GM23338 (cell line): ENCODE data around the gene WAPL. TPM values are rescaled to one million over a fixed set of nuclear protein-coding genes. Genes with fewer than 3 reads are reported as not detected.

Experiments used
- ATAC-seq: fragments of 200-7000 bp; cut with Tn5 transposase; 3 replicates; pipeline ENCODE4 v1.9.1; 2020
- DNase-seq: peaks from one replicate; pipeline ENCODE4 v3.0.0-alpha.2; 2015; ENCODE audit warnings: low spot score
- H2AFZ ChIP-seq: fragments of 200-600 bp; sonication (generic); 2 replicates; pipeline ENCODE4 v1.8.0; 2016; ENCODE audit warnings: antibody characterized with exemption, mild to moderate bottlenecking, moderate library complexity
- H3F3A ChIP-seq: fragments of 200-600 bp; sonication (generic); replicated peaks from 2 replicates; pipeline ENCODE4 v1.8.0; 2017; ENCODE audit warnings: antibody characterized with exemption, mixed run types, low read depth
- H3K27ac ChIP-seq: fragments of 200-600 bp; sonication (generic); 2 replicates; pipeline ENCODE4 v1.6.1; 2016; ENCODE audit warnings: low read depth
- H3K27me3 ChIP-seq: fragments of 200-600 bp; sonication (generic); 2 replicates; pipeline ENCODE4 v1.8.0; 2016; ENCODE audit warnings: mild to moderate bottlenecking, mixed run types, moderate library complexity; ENCODE audit not compliant: insufficient read depth
- H3K36me3 ChIP-seq: fragments of 200-600 bp; sonication (generic); 2 replicates; pipeline ENCODE4 v1.8.0; 2016; ENCODE audit warnings: mild to moderate bottlenecking; ENCODE audit not compliant: insufficient read depth
- H3K4me1 ChIP-seq: fragments of 200-600 bp; sonication (generic); 2 replicates; pipeline ENCODE4 v1.8.0; 2016; ENCODE audit warnings: mild to moderate bottlenecking, moderate library complexity; ENCODE audit not compliant: insufficient read depth
- H3K4me2 ChIP-seq: fragments of 200-600 bp; sonication (generic); 2 replicates; pipeline ENCODE4 v1.7.1; 2017; ENCODE audit warnings: mixed run types
- H3K4me3 ChIP-seq: fragments of 200-600 bp; sonication (generic); 2 replicates; pipeline ENCODE4 v1.6.1; 2016; ENCODE audit warnings: mixed run types
- H3K79me2 ChIP-seq: fragments of 200-600 bp; sonication (generic); replicated peaks from 2 replicates; pipeline ENCODE4 v1.8.0; 2017; ENCODE audit warnings: mild to moderate bottlenecking; ENCODE audit not compliant: insufficient read depth
- H3K9me2 ChIP-seq: fragments of 200-600 bp; sonication (generic); 2 replicates; pipeline ENCODE4 v1.8.0; 2017; ENCODE audit not compliant: insufficient read depth
- H4K20me1 ChIP-seq: fragments of 200-600 bp; sonication (generic); replicated peaks from 2 replicates; pipeline ENCODE4 v1.8.0; 2017; ENCODE audit warnings: mild to moderate bottlenecking; ENCODE audit not compliant: insufficient read depth
- H3K27ac Mint-ChIP-seq: 2 replicates; pipeline ENCODE4 v1.8.0; 2020; ENCODE audit warnings: inconsistent platforms, mild to moderate bottlenecking, moderate library complexity, mixed read lengths
- H3K27me3 Mint-ChIP-seq: 3 replicates; pipeline ENCODE4 v1.8.0; 2022; ENCODE audit warnings: low read depth, mild to moderate bottlenecking, moderate library complexity, mixed read lengths, inconsistent platforms; ENCODE audit not compliant: insufficient read depth, poor library complexity
- H3K36me3 Mint-ChIP-seq: 3 replicates; pipeline ENCODE4 v1.8.0; 2021; ENCODE audit warnings: low read depth, mild to moderate bottlenecking, inconsistent platforms, moderate library complexity, mixed read lengths
- H3K4me1 Mint-ChIP-seq: 3 replicates; pipeline ENCODE4 v1.8.0; 2020; ENCODE audit warnings: mild to moderate bottlenecking, inconsistent platforms, mixed read lengths
- H3K4me3 Mint-ChIP-seq: 3 replicates; pipeline ENCODE4 v1.8.0; 2021; ENCODE audit warnings: moderate library complexity, mild to moderate bottlenecking, inconsistent platforms, mixed read lengths
- H3K9me3 Mint-ChIP-seq: 3 replicates; pipeline ENCODE4 v1.8.0; 2020; ENCODE audit warnings: moderate library complexity, mild to moderate bottlenecking, inconsistent platforms, mixed read lengths
- CTCF ChIP-seq, 2 experiments: fragments of 200-600 bp in 1 of 2; sonication (generic) in 1 of 2; conservative IDR thresholded peaks; 2 replicates each; pipeline versions ENCODE4 v1.5.1 to v1.6.1; 2016 to 2017; ENCODE audit warnings: antibody characterized with exemption in 2 of 2, low read depth in 2 of 2, mild to moderate bottlenecking in 2 of 2, moderate library complexity in 1 of 2
- EZH2 ChIP-seq: fragments of 200-600 bp; sonication (generic); IDR thresholded peaks from one replicate; pipeline ENCODE4 v1.8.0; 2017; ENCODE audit warnings: antibody characterized with exemption, mild to moderate bottlenecking, low read depth; ENCODE audit not compliant: unreplicated experiment
- EZH2phosphoT487 ChIP-seq: fragments of 200-600 bp; sonication (generic); IDR thresholded peaks from one replicate; pipeline ENCODE4 v1.8.1; 2018; ENCODE audit warnings: antibody characterized with exemption; ENCODE audit not compliant: unreplicated experiment
- JUNB ChIP-seq: IDR thresholded peaks from one replicate; pipeline ENCODE4 v1.6.1; 2016; ENCODE audit warnings: antibody characterized with exemption; ENCODE audit not compliant: unreplicated experiment
- NANOG ChIP-seq: IDR thresholded peaks from 2 replicates; pipeline ENCODE4 v1.6.1; 2016; ENCODE audit warnings: antibody characterized with exemption, borderline replicate concordance
- REST ChIP-seq: IDR thresholded peaks from one replicate; pipeline ENCODE4 v1.6.1; 2018; ENCODE audit warnings: antibody characterized with exemption; ENCODE audit not compliant: unreplicated experiment
- STAT1 ChIP-seq: IDR thresholded peaks from one replicate; pipeline ENCODE4 v1.6.1; 2016; ENCODE audit warnings: antibody characterized with exemption; ENCODE audit not compliant: unreplicated experiment
- ZNF114 ChIP-seq: fragments of 250-450 bp; sonication (Bioruptor Pico); IDR thresholded peaks from 2 replicates; pipeline ENCODE4 v1.5.0; 2020; ENCODE audit warnings: mild to moderate bottlenecking, moderate library complexity
- ZNF331 ChIP-seq: fragments of 250-450 bp; sonication (Bioruptor Pico); IDR thresholded peaks from 2 replicates; pipeline ENCODE4 v1.5.0; 2020; ENCODE audit warnings: low read depth, mild to moderate bottlenecking, moderate library complexity
- ZNF462 ChIP-seq: fragments of 250-450 bp; sonication (Bioruptor Pico); IDR thresholded peaks from 2 replicates; pipeline ENCODE4 v1.5.0; 2020; ENCODE audit warnings: mild to moderate bottlenecking, moderate library complexity
- polyA plus RNA-seq: library from polyadenylated mRNA; unstranded; fragments of >200 nt; fragmentation: Nextera tagmentation; extraction: Ambion mirVana; gene quantifications from 2 replicates; pipeline ENCODE4 v1.2.1, GENCODE V29; 2016
- total RNA-seq: library from RNA; depleted of rRNA; stranded (reverse); fragments of >200 nt; shearing (Covaris generic); gene quantifications from 2 replicates; pipeline ENCODE4 v1.2.3, GENCODE V29; 2014

Gene WAPL
- total and polyA plus RNA-seq, 2 experiments from 2014 or later: 25.2 to 60.8 TPM

- no peaks in the 10 kb centered on the region for H3K4me1 Mint-ChIP-seq
- H3K4me3 ChIP-seq: no peak overlapping the region
- H3K4me1 ChIP-seq: no peaks in the 10 kb centered on the region
- H3K9me2 ChIP-seq: no peaks in the 10 kb centered on the region
- H3K36me3 ChIP-seq: peaks cover 26% of the 10 kb centered on the region
- ATAC-seq (no peak), DNase-seq (no peak)
- H3K79me2 ChIP-seq: peaks cover 12% of the 10 kb centered on the region
- peaks cover 13% of the 10 kb centered on the region for H4K20me1 ChIP-seq
- H3F3A ChIP-seq: no peaks in the 10 kb centered on the region
- no peak overlapping the region for H3K4me2 ChIP-seq
- no peaks in the 10 kb centered on the region for H3K9me3 Mint-ChIP-seq
- H3K4me3 Mint-ChIP-seq: no peak overlapping the region
- H3K27me3 ChIP-seq: no peaks in the 10 kb centered on the region
- H3K27ac Mint-ChIP-seq: peak overlapping the region; percentile 33; the same call in 1 of the 2 replicates
- TF ChIP-seq EZH2: no peak
- TF ChIP-seq ZNF114 (CRISPR knock-in tag): no peak
- no peak for TF ChIP-seq EZH2phosphoT487
- TF ChIP-seq NANOG: no peak
- TF ChIP-seq STAT1: no peak
- TF ChIP-seq REST: no peak
- TF ChIP-seq CTCF (conservative IDR thresholded peaks at IDR 0.05; ENCODE audit: low read depth in 2 of 2): no peak
- no peak for TF ChIP-seq ZNF331 (CRISPR knock-in tag)
- 0 out of 2 replicates have a peak overlapping the region, but pooled peaks have one; percentile 5 for H3K27ac ChIP-seq
- H3K27me3 Mint-ChIP-seq: no peaks in the 10 kb centered on the region
- peaks cover 73% of the 10 kb centered on the region for H3K36me3 Mint-ChIP-seq
- H2AFZ ChIP-seq: no peak overlapping the region
These were observed 74.2 kb downstream of the WAPL start for GRCh38 chr10:86447432-86447831.

- Histone ChIP-seq H3K9me2 (no peaks in the 10 kb centered on the region), H2AFZ (no peak overlapping the region), H3K27me3 (no peaks in the 10 kb centered on the region), H3K27ac (no peak overlapping the region), H3K4me3 (no peak overlapping the region), H3K4me1 (no peaks in the 10 kb centered on the region), H4K20me1 (peaks cover 13% of the 10 kb centered on the region), H3K4me2 (no peak overlapping the region), H3K79me2 (peaks cover 12% of the 10 kb centered on the region), H3F3A (no peaks in the 10 kb centered on the region), H3K36me3 (peaks cover 23% of the 10 kb centered on the region)
- Mint-ChIP-seq H3K27me3 (no peaks in the 10 kb centered on the region), H3K4me1 (no peaks in the 10 kb centered on the region), H3K9me3 (no peaks in the 10 kb centered on the region), H3K4me3 (no peak overlapping the region), H3K27ac (peak overlapping the region; percentile 33; the same call in 1 of the 2 replicates), H3K36me3 (peaks cover 74% of the 10 kb centered on the region)
- ATAC-seq (no peak), DNase-seq (no peak)
- TF ChIP-seq NANOG (no peak), ZNF114 (CRISPR knock-in tag) (no peak), ZNF462 (CRISPR knock-in tag) (no peak), JUNB (no peak)
These were observed 74.6 kb downstream of the WAPL start for GRCh38 chr10:86446987-86447386.
